ENCODE measurements around the gene INSC.

GRCh38 chr11:15128621-15129020 is 13.9 kb downstream of the INSC start:
- TF ChIP-seq EZH2phosphoT487 (IDR thresholded peaks at IDR 0.05; ENCODE audit: insufficient read depth, low read depth) (no peak), EZH2 (IDR thresholded peaks at IDR 0.05; ENCODE audit: insufficient read depth, poor library complexity, severe bottlenecking) (no peak)

Data from GM23248 (cell line).